Limb (tissue), 2 donors: Measurements from ENCODE around the gene PAK1.

Experiments used
- DNase-seq, 2 donors: peaks; one replicate each; pipeline ENCODE4 v3.0.0-alpha.2; 2016; ENCODE audit errors: extremely low spot score in 2 of 2

The PAK1 gene

DNA sequence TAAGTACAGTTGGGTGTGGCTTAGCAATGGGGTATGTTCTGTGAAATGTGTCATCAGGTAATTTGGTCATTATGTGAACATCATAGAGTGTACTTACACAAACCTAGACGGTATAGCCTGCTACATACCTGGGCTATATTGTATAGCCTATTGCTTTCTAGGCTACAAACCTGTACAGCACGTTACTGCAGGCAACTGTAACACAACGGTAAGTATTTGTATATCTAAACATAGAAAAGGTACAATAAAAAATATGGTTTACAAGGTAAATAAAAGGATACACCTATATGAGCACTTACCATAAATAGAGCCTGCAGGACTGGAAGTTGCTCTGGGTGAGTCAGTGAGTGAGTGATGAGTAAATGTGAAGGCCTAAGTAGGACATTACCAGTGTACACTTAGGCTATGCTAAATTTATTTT is 99.3 kb downstream of the PAK1 start:
- no peak for DNase-seq

DNA sequence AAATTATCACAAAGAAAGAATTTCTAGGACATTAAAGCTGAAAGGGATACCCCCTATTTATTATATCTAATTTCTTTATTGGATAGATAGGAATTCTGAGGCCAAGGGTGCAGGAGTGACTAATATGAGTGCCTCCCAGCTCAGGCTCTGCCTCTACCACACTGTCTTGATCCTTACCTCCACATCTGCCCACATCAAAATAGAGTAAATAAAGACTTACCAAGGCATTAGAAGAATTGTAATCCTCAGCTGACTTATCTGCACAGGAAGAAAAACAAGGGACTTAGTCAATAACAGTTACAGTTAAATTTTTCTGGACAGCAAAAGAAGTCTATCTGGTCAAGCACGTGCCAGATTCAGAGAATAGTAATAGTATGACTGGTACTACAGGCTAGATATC is 99.8 kb downstream of the PAK1 start:
- DNase-seq: no peak

DNA sequence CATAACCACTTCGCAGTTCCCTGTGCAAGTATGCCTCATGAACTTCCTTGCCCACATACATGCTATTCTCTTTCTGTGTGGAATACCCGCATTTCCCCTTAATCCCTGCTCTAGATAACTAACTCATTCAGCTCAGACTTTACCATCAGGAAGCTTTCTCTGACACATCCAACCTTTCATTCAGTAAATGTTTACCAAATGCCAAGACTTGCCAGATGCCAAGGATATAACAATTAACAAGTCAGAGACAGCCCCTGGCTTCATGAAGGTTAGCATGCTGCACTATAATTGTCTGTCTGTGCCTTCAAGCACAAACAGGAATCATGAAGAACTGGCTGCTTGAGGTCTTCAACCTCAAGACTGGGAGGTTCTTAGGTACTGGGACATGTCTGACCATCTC is 101.2 kb downstream of the PAK1 start:
- DNase-seq: no peak

DNA sequence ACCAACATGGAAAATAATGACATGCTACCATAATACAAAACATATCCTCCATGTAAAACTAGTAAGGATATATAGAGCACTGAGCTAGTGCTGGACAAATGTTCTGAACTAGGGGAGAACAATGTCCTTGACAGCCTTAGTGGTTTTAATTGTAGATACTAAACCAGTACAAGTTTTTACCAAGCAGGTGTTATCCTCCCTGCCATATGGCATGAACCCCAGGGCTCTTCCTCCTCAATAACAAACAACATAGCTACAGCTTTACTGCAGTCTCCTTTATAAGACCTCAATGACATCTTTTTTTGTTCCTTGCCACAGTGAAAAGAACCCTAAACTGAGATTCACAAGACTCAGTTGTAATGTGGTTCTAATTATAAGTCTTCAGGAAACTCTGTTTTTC is 102.2 kb downstream of the PAK1 start:
- no peak for DNase-seq

DNA sequence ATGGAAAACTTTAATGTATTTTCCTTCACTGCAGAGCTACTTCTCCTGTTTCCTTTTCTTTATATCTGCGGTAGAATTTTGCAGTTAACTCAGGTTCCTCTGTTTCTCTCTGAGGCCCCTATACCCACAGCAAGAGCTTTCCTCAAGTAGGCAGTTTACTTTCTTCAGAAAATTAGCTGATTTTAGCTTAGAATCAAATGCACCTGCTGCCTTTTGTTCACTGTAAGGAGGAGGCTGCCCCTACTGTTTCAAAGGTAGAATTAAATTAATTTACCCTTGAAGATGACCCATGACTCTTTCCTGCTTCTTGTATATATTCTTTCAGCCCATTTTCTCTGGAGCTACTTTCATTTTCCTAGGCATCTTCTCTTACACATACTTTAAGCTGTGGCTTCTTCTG is 103.7 kb downstream of the PAK1 start:
- DNase-seq: no peak

DNA sequence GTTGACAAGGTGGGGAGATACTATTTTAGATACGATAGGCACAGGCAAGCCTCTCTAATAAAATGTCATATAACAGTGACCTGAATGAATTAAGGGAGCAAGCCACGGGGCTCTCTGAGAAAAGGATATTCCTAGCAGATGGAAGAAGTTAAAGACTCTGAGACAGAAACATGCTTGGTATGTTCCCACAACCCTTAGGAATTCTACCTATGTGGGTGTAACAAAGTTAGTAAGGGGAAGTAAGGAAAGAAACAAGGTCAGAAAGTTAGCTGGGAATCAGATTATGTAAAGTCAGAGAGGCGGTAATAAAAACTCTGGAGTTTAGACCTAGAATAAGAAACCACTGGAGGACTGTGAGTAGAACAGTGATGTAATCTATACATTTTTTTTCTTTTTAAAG is 112.7 kb downstream of the PAK1 start:
- no peak for DNase-seq

DNA sequence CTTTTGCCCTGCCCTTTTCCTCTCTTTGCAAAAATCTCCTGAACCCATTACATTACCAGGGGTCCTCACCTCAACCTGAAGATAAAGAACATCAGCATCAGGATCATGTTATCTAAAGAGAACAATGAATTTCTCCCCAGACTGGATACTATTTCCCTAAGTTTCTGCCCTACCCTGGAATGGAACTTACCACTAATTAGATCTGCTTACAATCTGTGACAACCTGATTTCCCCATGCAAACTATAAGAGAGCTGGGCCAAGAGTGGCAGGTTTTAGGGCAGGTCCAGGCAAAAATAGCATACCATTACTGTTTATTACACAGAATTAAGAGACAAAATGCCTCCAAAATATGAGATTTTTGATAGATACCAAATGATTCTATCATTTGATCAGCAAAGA is 114.4 kb downstream of the PAK1 start:
- DNase-seq: no peak

DNA sequence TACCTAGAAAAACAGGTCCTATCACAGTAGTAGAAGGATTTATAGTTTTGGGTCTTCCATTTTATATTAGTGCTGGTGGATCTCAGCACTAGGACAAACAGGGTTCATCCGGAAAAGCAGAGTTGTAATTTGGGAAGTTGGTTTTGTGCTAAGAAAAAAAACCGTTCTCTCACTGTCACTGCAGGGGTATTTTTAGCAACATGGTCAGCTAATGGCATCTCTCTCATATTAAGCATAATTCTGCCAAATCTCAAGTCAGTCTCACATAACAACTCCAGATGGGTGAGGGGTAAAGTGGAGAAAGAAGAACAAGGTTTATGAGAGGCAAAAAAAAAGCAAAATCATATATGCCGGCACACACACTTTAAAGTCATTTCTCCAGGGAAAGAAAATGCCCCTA is 120.8 kb downstream of the PAK1 start:
- peak in 1 of 2 donors; percentile 4 for DNase-seq

DNA sequence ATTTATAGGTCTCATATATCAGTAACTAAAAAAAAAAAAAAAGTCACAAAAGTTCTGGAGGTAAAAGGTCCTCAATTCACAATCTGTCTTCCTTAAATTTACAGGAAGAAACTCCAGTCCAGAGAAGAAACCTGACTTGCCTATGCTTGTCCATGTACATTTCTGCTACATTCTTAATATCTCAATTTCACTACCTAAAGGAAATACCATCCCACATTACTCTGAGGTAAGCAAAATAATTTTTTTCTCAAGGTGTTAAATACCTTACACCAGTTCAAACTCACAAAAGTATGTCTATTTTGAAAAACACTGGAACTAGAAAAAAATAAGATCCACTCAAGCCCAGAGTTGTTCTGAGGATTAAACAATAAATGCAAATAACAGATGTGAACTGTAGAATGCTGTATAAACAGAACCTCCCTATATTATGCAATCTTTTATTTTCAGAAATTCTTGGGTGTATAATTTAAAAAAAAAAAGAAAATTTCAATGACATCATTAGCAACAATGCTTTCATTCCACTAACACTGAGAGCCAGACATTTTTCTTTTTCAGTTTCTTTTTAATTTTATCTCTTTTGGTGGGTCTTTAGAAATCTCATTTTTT is 122.5 kb downstream of the PAK1 start:
- DNase-seq: no peak

DNA sequence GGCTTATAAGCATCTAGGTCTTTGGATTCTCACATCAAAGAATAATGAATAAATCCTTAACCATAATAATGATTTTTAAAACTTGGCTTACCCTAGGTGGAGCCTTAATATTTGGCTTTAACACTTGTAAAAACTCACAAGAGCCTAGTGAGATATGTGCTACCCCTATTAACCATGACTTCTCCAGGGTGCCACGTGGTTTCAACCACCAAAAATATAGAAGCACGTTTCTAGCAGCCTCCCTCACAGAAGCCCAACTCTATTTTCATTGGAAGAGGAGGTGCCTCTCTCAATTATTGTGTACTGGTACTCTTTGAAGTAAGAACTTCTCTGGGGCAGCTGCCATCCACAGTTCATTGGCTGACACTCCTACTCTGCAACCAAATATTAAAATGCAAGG is 125.9 kb downstream of the PAK1 start:
- no peak for DNase-seq

DNA sequence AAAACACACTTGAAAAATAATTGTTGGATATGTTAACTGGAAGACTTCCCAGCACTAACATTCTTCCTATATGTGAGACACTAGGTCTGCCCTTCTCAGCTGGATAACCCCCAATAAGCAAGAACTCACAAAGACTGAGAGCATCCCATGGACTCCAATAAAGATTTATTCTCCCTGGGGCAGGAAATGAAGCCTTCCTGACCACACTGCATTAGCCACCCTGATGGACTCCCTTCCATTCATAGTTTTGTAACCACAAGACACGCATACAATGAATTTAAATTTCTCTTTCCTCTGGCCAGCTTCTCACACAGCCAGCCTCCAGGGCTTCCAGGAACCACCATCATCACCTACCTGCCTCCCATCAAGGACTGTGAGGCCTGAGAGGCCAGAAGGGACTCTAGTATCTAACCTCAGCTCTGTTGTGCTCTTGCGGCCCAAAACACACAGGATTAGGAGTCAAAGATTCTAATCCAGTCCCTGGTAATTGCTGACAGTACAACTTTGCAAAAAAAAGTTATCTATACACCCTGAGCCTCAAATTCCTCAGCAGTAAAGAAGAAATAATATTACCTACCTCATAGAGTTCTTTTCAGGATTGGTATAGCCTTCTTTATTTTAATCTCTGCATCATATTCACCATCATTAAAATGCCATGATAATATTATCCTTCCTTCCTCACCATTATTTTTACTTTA is 126.8 kb downstream of the PAK1 start:
- peak in 1 of 2 donors; percentile 2 for DNase-seq

DNA sequence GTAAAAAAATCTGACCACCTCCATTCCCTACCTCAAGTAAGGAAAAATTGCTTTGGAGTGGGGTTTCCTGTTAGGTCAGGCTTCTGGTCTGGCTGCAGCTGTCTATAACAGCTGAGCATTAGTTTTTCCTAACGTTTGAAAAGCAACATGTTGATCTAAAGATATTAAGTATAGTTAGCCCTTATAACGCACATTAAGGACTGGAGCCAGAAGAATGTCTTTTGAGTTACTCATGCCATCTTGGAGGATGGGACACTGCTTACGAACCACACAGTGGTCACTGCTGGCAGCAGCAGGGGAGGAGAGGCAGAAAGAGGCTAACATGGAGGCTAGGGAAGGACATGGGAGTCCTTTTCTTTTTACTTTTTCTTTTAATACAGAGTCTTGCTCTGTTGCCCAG is 128.3 kb downstream of the PAK1 start:
- DNase-seq: no peak

DNA sequence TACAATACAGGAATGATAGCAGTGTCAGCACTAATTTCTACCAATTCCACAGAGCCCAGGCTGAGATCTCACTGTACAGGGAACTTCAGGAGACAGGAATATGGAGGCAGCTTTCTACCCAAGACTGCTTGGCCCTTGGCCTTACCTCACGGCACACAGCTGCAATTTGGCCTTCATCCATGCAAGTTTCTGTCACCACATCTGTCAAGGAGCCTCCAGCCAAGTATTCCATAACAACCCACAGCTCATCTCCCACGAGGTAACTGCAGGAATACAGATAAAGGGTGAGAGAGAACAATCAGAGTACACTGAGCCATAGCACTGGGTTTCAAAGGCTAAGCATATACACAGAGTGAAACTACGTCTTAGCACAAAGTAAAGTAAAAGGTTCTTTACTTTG is 133.4 kb downstream of the PAK1 start:
- DNase-seq: no peak

DNA sequence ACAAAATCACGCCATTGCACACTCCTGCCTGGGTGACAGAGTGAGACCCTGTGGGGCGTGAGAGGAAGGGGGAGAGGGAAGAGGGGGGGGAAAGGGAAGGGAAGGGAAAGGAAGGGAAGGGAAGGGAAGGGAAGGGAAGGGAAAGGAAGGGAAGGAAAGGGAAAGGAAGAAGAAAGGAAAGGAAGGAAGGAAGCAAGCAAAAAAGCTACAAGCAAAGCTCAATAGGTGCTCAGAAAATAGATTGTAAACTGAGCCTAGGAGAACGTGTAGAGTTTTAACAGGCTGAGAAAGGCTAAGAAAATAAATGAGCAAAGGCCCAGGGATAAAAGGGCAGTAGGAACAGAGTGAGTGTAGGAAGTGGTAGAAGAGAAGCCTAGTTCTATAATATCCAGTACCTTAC is 141.6 kb downstream of the PAK1 start:
- DNase-seq: no peak

DNA sequence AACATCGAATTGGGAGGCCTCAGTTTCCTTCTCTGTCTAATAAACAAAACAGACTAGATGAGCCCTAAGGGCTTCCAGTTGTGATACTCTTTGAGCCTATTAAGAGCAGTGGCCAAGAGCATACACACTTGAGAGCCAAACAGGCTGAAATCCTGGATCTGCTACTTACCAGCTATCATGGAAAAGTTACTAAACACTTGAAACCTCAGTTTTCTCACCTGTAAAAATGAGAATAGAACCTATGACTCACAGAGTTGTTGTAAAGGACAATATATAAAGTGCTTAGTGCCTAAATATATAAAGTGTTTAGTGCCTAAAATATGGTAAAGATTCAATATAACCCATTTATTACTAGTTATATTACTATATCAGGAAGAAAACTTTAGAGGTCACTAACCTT is 148.7 kb downstream of the PAK1 start:
- no peak for DNase-seq

DNA sequence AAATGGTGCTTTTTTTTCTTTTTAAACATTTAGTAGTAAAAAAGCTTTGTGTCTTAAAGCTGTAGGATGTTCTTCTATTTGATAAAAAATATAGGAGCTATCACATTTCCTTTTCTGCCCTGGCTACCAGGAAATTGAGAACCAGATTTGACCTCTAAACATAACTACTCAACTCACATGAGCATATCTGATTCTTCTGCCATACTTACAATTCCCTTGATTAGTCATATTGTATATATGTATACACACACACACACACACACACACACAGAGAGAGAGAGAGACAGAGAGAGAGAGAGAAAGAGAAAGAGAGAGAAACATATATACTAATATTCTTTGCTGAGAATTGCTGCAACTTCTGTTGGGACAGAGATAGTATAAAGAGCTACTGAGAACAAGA is 149.4 kb downstream of the PAK1 start:
- no peak for DNase-seq

DNA sequence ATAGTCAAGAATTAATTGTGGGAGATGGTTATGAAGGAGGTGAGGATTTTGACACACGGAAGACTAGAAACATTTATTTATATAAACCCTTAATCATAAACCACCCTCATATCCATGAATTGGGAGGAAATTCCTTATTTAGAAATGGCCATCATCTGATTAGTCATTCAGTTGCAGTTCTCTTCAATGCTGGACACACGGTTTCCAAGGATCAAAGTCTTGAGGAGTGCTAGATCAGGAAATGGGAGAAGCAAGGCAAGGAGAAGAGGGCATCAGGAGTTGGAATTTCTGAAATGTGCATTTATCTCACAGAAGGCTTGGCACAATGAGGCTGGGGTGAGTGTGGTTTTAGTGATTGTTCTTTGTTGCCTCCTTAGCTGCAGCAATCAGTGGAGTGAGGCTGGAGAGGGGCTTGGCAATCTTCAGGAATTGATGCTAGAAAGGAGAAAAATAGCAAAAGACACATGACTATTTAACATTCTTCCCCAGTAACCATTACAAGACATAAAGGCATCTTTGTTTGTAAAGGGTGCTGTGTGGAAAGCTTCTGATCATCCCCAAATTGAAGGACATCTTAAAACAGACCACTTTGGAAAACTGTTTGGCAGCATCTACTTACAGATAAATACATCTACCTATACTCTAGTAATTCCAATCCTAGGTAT is 150.8 kb downstream of the PAK1 start:
- no peak for DNase-seq

DNA sequence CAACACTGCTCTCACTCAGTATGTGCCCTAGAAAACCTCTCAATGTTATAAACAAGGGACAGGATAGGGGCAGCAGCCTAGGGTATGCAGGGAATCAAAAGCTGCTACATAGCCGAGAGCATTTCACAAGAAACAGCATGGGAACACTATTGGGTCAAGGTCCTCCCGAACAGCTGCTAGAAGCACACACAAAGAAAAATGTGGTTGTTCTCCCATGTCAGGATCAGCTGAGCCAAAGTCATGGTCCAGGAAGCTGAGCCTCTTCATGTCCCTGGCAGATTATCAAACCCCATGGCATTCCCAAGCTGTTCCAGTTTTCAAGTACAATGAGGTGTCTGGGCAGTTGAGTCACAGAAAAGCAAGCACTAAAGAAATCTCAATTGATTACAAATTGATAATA is 151.4 kb downstream of the PAK1 start:
- no peak for DNase-seq

DNA sequence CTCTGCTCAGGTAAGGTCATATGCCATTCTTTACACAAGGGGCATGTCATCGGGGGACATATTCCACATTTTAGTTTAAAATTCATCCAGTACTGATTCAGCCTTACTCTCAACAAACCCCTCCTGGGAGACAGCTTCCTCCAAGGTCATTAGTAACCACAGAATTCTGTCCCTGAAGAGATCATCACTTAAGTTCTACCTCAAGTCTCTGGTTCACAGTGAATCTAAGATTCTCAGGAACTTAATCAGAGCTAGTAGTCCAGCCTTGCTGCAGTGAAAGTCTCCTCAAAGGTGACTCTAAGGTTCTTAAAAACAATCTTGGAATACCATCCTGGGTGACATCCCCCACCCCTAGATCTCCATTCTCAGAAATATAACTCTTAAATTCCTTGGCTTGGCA is 153.5 kb downstream of the PAK1 start:
- DNase-seq: no peak

DNA sequence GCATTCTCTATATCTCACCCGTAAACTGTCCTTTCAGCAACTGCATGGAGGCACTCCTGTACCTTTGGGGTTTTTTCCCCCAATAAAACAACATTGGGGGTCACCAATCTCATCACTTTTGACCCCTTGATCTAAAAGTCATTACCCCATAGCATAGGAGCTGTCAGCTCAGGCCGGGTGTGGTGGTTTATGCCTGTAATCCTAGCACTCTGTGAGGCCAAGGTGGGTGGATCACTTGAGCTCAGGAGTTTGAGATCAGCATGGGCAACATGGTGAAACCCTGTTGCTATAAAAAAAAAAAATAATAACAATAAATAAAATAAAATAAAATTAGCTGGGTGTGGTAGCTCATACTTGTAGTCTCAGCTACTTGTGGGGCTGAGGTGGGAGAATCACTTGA is 155.3 kb downstream of the PAK1 start:
- no peak for DNase-seq

DNA sequence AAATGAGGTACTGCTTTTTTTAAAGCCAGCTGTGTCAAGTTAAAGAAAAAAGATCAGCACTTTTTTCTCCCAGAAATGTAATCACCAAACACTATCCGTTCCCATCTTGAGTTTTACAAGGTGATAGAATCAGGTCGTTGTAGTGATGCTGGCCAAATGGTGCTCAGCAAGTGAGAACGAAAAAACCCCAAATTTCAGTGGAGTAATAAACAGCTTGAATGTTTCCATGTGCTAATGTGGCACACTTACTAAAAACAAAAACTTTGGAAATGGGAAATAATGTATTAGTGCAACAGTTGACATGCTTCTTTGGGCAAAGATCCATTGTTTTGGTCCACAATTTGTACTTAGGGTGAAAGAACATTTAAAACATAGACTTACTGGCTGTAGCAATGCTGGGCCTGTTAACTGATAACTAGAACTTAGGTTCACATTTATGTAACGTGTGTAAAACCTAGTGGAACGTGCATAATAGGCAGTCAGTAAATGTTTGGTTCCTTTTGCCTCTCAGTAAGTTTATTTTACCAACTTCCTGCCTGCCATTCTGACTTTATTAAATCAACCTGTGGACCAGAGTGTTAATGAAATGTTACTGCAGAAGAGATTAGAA is 157.1 kb downstream of the PAK1 start:
- peak in 1 of 2 donors; percentile 32 for DNase-seq

DNA sequence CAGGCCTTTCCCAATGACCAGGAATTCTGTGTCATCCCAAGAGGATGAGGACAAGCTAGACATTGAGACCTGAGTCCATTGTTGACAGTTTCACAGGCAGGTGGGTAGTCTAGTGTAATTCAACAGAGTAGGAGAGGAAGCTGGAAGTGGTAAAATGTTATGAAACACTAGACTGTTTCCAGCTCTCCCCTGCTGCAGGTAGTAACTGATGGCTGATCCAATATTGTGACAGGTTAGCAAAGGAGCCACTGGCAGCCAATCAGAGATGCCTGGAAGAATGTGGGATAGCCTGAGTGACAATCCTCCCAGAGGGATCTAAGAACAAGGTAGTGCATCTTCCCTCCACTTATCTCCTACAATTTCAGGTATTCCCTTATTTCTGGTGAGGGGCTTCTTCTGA is 161.8 kb downstream of the PAK1 start:
- DNase-seq: no peak

DNA sequence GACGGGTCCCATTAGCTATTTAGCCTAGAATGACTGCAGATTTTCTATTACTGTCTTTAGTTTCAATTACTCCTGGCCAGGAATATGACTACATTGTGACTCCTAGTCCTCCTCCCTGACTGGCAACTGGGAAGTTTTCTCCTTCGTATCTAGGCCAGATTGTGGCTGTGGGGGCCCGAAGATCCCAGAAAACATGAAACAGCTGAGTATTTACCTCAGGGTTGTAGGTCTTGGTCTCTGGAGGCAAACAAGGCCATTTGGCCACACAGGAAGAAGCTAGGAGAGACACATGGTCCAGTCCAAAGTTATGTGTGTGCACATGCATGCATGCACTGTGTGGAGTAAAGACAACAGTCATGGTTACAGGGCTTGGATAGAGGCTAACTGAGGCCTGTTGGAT is 162.2 kb downstream of the PAK1 start:
- DNase-seq: no peak
